GM12892 (cell line): ENCODE results near the gene CPXM2.

Source experiments
- POLR2A ChIP-seq: IDR thresholded peaks from 2 replicates; pipeline ENCODE4 v1.6.1; 2011; ENCODE audit warnings: low read depth, low read length, control low read depth
- POLR2AphosphoS5 ChIP-seq: IDR thresholded peaks from 2 replicates; pipeline ENCODE4 v1.6.1; 2011; ENCODE audit warnings: low read depth, low read length, control low read depth
- TAF1 ChIP-seq: IDR thresholded peaks from 2 replicates; pipeline ENCODE4 v1.6.1; 2011; ENCODE audit warnings: low read depth, mild to moderate bottlenecking, control low read depth, low read length, borderline replicate concordance

DNA sequence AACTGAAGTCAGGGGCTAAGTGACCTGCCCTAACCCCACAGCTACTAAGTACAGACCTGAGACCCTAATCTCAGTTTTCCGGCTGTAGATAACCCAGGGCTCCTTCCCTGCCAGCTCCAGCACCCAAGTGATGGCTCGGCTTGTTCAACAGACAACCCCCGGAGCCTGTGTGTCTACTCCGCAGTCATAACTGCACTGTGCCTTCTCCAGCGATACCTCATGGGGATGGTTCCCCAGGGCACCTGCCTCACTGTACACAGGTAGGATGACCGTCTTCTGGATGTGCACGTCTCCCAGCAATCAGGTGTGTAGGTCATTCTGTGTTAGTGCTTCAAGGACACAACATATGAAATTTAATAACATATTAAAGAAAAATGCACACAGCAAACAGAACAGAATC, 37.1 kb downstream of the CPXM2 start:
- TF ChIP-seq POLR2A (no peak), POLR2AphosphoS5 (no peak), TAF1 (no peak)
